PC-3 (cell line): ENCODE results near the gene NET1. TPM values are rescaled to one million over a fixed set of nuclear protein-coding genes. Genes with fewer than 3 reads are reported as not detected.

Experiments used
- ATAC-seq: fragments of 200-7000 bp; cut with Tn5 transposase; 2 replicates; pipeline ENCODE4 v1.9.1; 2020; ENCODE audit warnings: mild to moderate bottlenecking, moderate library complexity
- BruUV-seq: library from RNA; stranded (reverse); fragments of 400-500 nt; replicated peaks from 2 replicates; lab custom pipeline; 2021; lab: Mats Ljungman, UMichigan
- CTCF ChIA-PET: fragments of 300-600 bp; sonication (Branson Sonifier 250); formaldehyde crosslinking; loops from one replicate; lab custom pipeline; 2022; ENCODE audit warnings: antibody characterized with exemption; lab: Charles Lee
- POLR2A ChIA-PET: fragments of 300-600 bp; sonication (Branson Sonifier 250); formaldehyde crosslinking; loops from one replicate; lab custom pipeline; 2022; ENCODE audit warnings: antibody characterized with exemption; ENCODE audit not compliant: unreplicated experiment; lab: Charles Lee
- DNase-seq: peaks from one replicate; pipeline ENCODE4 v3.0.0-alpha.2; 2015
- H2AFZ ChIP-seq: fragments of 300-600 bp; sonication (generic); 2 replicates; pipeline ENCODE4 v1.6.0; 2016; ENCODE audit warnings: antibody characterized with exemption, low read length
- H3F3A ChIP-seq: fragments of 300-600 bp; sonication (generic); one replicate; pipeline ENCODE4 v1.6.0; 2017; ENCODE audit warnings: antibody characterized with exemption, low read length, control low read depth, mild to moderate bottlenecking; ENCODE audit not compliant: unreplicated experiment
- H3K27ac ChIP-seq: fragments of 300-600 bp; sonication (generic); 2 replicates; pipeline ENCODE4 v1.5.1; 2016; ENCODE audit warnings: mild to moderate bottlenecking, low read length
- H3K27me3 ChIP-seq: fragments of 300-600 bp; sonication (generic); 2 replicates; pipeline ENCODE4 v1.6.1; 2016; ENCODE audit warnings: low read length, mixed read lengths
- H3K36me3 ChIP-seq: fragments of 300-600 bp; sonication (generic); 2 replicates; pipeline ENCODE4 v1.6.1; 2016; ENCODE audit warnings: low read depth, mixed run types, low read length, mixed read lengths
- H3K4me1 ChIP-seq: fragments of 300-600 bp; sonication (generic); 2 replicates; pipeline ENCODE4 v1.5.1; 2016; ENCODE audit warnings: low read length; ENCODE audit not compliant: insufficient read depth
- H3K4me2 ChIP-seq: fragments of 300-600 bp; sonication (generic); 2 replicates; pipeline ENCODE4 v1.6.0; 2016; ENCODE audit warnings: low read length
- H3K4me3 ChIP-seq: fragments of 300-600 bp; sonication (generic); 2 replicates; pipeline ENCODE4 v1.5.1; 2016; ENCODE audit warnings: mild to moderate bottlenecking, low read length, mixed read lengths
- H3K79me2 ChIP-seq: fragments of 300-600 bp; sonication (generic); 2 replicates; pipeline ENCODE4 v1.6.1; 2017; ENCODE audit warnings: low read length, mixed read lengths
- H3K9ac ChIP-seq: fragments of 300-600 bp; sonication (generic); 2 replicates; pipeline ENCODE4 v1.6.0; 2016; ENCODE audit warnings: mild to moderate bottlenecking, low read length
- H3K9me2 ChIP-seq: fragments of 300-600 bp; sonication (generic); replicated peaks from 2 replicates; pipeline ENCODE4 v1.6.1; 2016; ENCODE audit warnings: mixed run types, low read length, mixed read lengths
- H3K9me3 ChIP-seq: fragments of 300-600 bp; sonication (generic); 2 replicates; pipeline ENCODE4 v1.6.1; 2016; ENCODE audit warnings: low read length, mixed read lengths
- H4K20me1 ChIP-seq: fragments of 300-600 bp; sonication (generic); 2 replicates; pipeline ENCODE4 v1.6.1; 2016; ENCODE audit warnings: low read length, mixed read lengths
- EZH2 ChIP-seq: fragments of 300-600 bp; sonication (generic); IDR thresholded peaks from one replicate; pipeline ENCODE4 v1.6.1; 2017; ENCODE audit warnings: antibody characterized with exemption, mild to moderate bottlenecking, low read length; ENCODE audit not compliant: unreplicated experiment
- EZH2phosphoT487 ChIP-seq: fragments of 300-600 bp; sonication (generic); IDR thresholded peaks from 2 replicates; pipeline ENCODE4 v1.6.1; 2018; ENCODE audit warnings: mild to moderate bottlenecking, antibody characterized with exemption, low read length, borderline replicate concordance
- intact Hi-C: fragments of 100-400 bp; cut with micrococcal nuclease; formaldehyde crosslinking; loops from 2 replicates; pipeline ENCODE4 v1.9.0; 2023
- total RNA-seq: library from RNA; depleted of rRNA; stranded (reverse); fragments of >200 nt; gene quantifications from 2 replicates; pipeline ENCODE4 v1.2.3, GENCODE V29; 2014
- TF ChIP-seq, protein P1 (sequence below): fragments of 300-600 bp; sonication (generic); conservative IDR thresholded peaks from 2 replicates; pipeline ENCODE4 v1.5.1; 2017; ENCODE audit warnings: antibody characterized with exemption, low read depth, mild to moderate bottlenecking, low read length

NET1 gene
- total RNA-seq, 1 experiment from 2014 or later, result 88.2 TPM

DNA sequence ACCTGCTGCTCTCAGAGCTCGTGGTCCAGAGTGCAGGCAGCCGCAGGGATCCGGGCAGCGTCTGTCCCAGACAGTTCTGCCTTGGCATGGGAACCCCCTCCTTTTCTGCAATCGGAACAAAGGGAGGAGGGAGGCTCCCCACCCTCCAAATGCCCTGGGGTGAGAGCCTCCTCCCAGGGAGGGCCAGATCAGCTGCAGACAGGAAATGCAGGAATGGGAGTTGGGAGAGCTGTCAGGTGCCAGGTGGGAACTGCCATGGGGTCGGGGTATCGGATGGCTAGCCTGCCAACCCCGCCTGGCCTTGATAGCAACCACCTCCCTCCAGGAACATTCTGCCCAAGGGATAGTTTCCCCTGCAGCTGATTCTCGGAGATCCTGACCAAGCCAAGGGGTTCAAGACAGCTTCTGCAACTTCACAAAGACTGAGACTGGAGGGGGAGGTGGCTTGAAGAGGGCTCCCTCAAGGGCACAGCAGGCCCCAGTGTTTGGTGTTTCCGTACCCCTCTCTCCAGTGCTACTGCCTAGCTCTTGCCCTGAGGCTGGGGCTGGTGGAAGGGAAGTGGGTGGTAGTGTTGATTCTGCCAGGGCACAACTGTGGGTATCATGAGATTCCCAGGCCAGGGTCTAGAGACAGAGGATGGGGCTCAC, 87.3 kb downstream of the NET1 start, which contains the start of gene CALML5:
Gene CALML5 (minus strand): TSS at position 78 of the 648 bp plus-strand sequence. CDS start 132 bp downstream, outside the sequence.
- CTCF ChIA-PET, result no interaction called here

DNA sequence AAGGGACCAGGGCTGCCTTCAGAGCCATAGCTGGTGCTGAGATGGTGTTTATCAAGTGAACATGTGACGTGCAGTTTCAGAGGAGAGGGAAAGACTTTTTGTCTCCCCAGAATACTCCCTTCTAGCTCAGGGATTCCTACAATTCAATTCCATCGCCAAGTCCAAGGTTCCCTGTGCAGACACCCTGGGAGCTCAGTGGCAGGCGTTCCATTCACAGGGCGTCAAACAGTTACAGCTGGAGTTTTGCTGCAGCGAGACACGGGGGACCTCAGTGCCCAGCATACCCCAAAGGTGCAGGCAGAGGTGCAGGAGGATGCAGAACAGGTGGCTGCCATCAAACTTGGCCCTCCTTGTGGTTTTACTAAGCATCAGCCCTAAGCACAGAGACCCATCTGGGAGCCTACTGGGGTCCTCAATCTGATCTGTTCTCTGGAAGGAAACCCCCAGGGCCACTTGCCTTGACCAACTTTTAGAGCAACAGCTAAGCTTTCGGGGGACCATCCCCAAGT, 87.9 kb downstream of the NET1 start:
- ChIA-PET POLR2A (no interaction called here), CTCF (no interaction called here)
- ATAC-seq (no peak), DNase-seq (no peak)
- BruUV-seq, result no TSS peak
- Histone ChIP-seq H3K9me3 (no peaks in the 10 kb centered on the region), H3K79me2 (no peaks in the 10 kb centered on the region), H3K4me3 (no peak overlapping the region), H3K27me3 (no peaks in the 10 kb centered on the region), H3K4me1 (peaks cover 19% of the 10 kb centered on the region), H3K4me2 (no peak overlapping the region), H3K36me3 (no peaks in the 10 kb centered on the region), H4K20me1 (no peaks in the 10 kb centered on the region), H3F3A (no peaks in the 10 kb centered on the region), H3K9me2 (no peaks in the 10 kb centered on the region), H3K9ac (no peak overlapping the region), H3K27ac (no peak overlapping the region), H2AFZ (no peak overlapping the region)
- TF ChIP-seq EZH2phosphoT487 (no peak), EZH2 (no peak)
- TF ChIP-seq, protein P1, sequence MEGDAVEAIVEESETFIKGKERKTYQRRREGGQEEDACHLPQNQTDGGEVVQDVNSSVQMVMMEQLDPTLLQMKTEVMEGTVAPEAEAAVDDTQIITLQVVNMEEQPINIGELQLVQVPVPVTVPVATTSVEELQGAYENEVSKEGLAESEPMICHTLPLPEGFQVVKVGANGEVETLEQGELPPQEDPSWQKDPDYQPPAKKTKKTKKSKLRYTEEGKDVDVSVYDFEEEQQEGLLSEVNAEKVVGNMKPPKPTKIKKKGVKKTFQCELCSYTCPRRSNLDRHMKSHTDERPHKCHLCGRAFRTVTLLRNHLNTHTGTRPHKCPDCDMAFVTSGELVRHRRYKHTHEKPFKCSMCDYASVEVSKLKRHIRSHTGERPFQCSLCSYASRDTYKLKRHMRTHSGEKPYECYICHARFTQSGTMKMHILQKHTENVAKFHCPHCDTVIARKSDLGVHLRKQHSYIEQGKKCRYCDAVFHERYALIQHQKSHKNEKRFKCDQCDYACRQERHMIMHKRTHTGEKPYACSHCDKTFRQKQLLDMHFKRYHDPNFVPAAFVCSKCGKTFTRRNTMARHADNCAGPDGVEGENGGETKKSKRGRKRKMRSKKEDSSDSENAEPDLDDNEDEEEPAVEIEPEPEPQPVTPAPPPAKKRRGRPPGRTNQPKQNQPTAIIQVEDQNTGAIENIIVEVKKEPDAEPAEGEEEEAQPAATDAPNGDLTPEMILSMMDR, result no peak
- intact Hi-C loops, result no loop called here

More for the DNA sequence above, 87.3 kb downstream of the NET1 start, which contains the start of gene CALML5:
- no peak within 1 kb of the TSS for H2AFZ ChIP-seq
- no peak within 1 kb of the TSS for H3K4me2 ChIP-seq
- no peaks in the 10 kb centered on the region for H4K20me1 ChIP-seq
- no peak for TF ChIP-seq EZH2
- TF ChIP-seq, protein P1, result no peak
- H3K79me2 ChIP-seq, result no peaks in the 10 kb centered on the region
- peaks cover 19% of the 10 kb centered on the region for H3K4me1 ChIP-seq
- H3F3A ChIP-seq, result no peaks in the 10 kb centered on the region
- POLR2A ChIA-PET, result no interaction called here
- H3K27ac ChIP-seq, result no peak within 1 kb of the TSS
- intact Hi-C loops, result no loop called here
- BruUV-seq, result no TSS peak
- H3K9me2 ChIP-seq, result no peaks in the 10 kb centered on the region
- H3K27me3 ChIP-seq, result no peaks in the 10 kb centered on the region
- H3K9me3 ChIP-seq, result no peaks in the 10 kb centered on the region
- ATAC-seq (no peak), DNase-seq (no peak)
- no peak within 1 kb of the TSS for H3K4me3 ChIP-seq
- H3K9ac ChIP-seq, result no peak within 1 kb of the TSS
- no peaks in the 10 kb centered on the region for H3K36me3 ChIP-seq

DNA sequence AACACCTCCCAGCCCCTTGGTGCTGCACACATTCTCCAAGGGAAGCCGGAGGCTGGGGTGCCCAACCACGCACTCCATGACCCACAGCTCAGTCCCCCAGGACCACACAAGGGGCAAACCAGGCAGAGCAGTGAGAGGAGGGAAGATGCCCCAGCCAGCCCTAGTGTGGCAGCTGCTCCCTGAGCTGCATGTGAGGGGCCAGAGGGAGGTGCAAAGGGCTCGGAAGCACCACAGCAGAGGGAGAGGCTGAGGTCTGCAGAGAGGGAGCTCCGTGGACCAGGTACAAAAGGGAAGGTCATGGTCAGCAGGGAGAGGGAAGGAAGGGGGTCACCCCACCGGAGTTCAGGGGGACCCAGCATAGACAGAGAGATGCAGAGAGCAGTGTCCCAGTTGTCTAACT, 88.6 kb downstream of the NET1 start:
- CTCF ChIA-PET, result no interaction called here
- Histone ChIP-seq H3K79me2 (no peaks in the 10 kb centered on the region), H4K20me1 (no peaks in the 10 kb centered on the region), H3K4me2 (no peak overlapping the region), H3K9ac (no peak overlapping the region), H3K4me1 (peaks cover 19% of the 10 kb centered on the region), H2AFZ (no peak overlapping the region), H3K4me3 (no peak overlapping the region), H3K27me3 (no peaks in the 10 kb centered on the region), H3K9me2 (no peaks in the 10 kb centered on the region), H3K9me3 (no peaks in the 10 kb centered on the region), H3F3A (no peaks in the 10 kb centered on the region), H3K27ac (no peak overlapping the region), H3K36me3 (no peaks in the 10 kb centered on the region)
- DNase-seq (no peak), ATAC-seq (no peak)
- intact Hi-C loops, result no loop called here
- POLR2A ChIA-PET, result interaction anchor here (0.5 kb wide), 1 partner anchor 12 kb away, joined by 3 read pairs; no protein-coding TSS in a partner anchor
- no TSS peak for BruUV-seq
- TF ChIP-seq, protein P1, result no peak
- TF ChIP-seq EZH2phosphoT487 (no peak), EZH2 (no peak)
